HFFc6 (cell line): ENCODE data around the gene POC1A. TPM values are rescaled to one million over a fixed set of nuclear protein-coding genes. Genes with fewer than 3 reads are reported as not detected.

ENCODE experiments used
- DNase-seq: peaks from one replicate; pipeline ENCODE4 v3.0.0-alpha.2; 2018
- H3K27ac Mint-ChIP-seq: 2 replicates; pipeline ENCODE4 v1.8.0; 2020; ENCODE audit warnings: mild to moderate bottlenecking, mixed read lengths
- H3K27me3 Mint-ChIP-seq: 2 replicates; pipeline ENCODE4 v1.8.0; 2021; ENCODE audit warnings: mild to moderate bottlenecking, moderate library complexity, mixed read lengths; ENCODE audit not compliant: insufficient read depth
- H3K36me3 Mint-ChIP-seq: 2 replicates; pipeline ENCODE4 v1.8.0; 2021; ENCODE audit warnings: low read depth, mixed read lengths
- H3K4me1 Mint-ChIP-seq: 2 replicates; pipeline ENCODE4 v1.8.0; 2020; ENCODE audit warnings: low read depth, mixed read lengths
- H3K4me3 Mint-ChIP-seq: 2 replicates; pipeline ENCODE4 v1.8.0; 2020; ENCODE audit warnings: mild to moderate bottlenecking, moderate library complexity, mixed read lengths
- H3K9me3 Mint-ChIP-seq: 2 replicates; pipeline ENCODE4 v1.8.0; 2020; ENCODE audit warnings: mild to moderate bottlenecking, mixed read lengths
- CTCF ChIP-seq: fragments of 200-600 bp; sonication (generic); IDR thresholded peaks from 2 replicates; pipeline ENCODE4 v1.5.0; 2021; ENCODE audit warnings: antibody characterized with exemption, mild to moderate bottlenecking
- total RNA-seq, 6 experiments: library from RNA; stranded (reverse); fragmentation: NEBNext Ultra II Directional; extraction: Animal tissue kit (Norgen Biotek cat#: 25700); gene quantifications; 2 replicates in 1 of 6; 3 replicates in 5 of 6; pipeline ENCODE4 v1.2.3, GENCODE V29; 2021

Gene POC1A
- total RNA-seq, 6 experiments from 2014 or later = 11.0 to 21.3 (median 20.5) TPM

GRCh38 chr3:52140769-52141168 is 13.5 kb downstream of the POC1A start:
- Mint-ChIP-seq H3K27ac (no peak overlapping the region), H3K27me3 (no peaks in the 10 kb centered on the region; the same call in 1 of the 2 replicates), H3K9me3 (no peaks in the 10 kb centered on the region), H3K4me1 (no peaks in the 10 kb centered on the region), H3K36me3 (no peaks in the 10 kb centered on the region), H3K4me3 (no peak overlapping the region)
- no peak for TF ChIP-seq CTCF
- DNase-seq = no peak

DNA sequence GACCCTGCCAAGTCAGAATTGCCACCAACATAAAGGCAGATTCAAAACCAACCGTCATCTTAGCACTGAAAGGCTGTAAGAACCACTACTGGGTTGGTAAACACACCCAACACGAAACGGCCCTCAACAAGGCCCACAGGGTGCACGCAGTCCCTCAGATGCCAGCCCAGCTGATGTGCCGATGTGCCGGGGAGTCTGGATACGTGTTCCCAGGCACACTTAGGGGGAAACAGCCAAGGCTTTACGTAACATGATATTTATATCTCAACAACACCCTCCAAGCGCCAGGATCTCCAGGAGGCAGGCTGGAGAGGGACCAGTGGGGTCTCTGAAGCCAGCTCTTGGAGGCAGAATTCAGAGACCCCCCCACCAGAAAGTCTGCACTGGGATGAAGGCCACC is 14.2 kb downstream of the POC1A start:
- Mint-ChIP-seq H3K4me1 (no peaks in the 10 kb centered on the region), H3K27ac (no peak overlapping the region), H3K9me3 (no peaks in the 10 kb centered on the region), H3K36me3 (no peaks in the 10 kb centered on the region), H3K4me3 (no peak overlapping the region), H3K27me3 (no peaks in the 10 kb centered on the region; the same call in 1 of the 2 replicates)
- TF ChIP-seq CTCF = no peak
- DNase-seq = no peak

DNA sequence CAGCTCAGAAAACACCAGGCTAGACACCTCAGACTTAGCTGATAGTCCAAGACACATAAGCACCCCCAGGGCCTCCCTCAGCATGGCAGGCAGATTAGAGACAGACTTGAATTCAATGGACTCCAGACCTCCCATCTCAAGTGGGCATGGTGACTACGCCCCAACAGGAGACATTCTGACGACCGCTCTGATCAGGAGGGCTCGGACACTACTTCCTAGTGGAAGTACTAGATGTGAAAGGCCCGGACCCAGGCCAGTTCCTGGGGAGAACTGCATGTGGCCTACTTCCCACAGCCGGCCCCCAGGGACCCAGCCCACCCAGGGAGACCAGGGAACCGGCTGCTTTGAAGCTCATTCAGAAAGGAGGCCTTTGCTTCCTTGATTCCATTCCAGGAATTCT is 16.9 kb downstream of the POC1A start:
- Mint-ChIP-seq H3K4me1 (no peaks in the 10 kb centered on the region), H3K27me3 (no peaks in the 10 kb centered on the region; the same call in 1 of the 2 replicates), H3K27ac (no peak overlapping the region), H3K36me3 (no peaks in the 10 kb centered on the region), H3K4me3 (no peak overlapping the region), H3K9me3 (no peaks in the 10 kb centered on the region)
- TF ChIP-seq CTCF = no peak
- DNase-seq = no peak

GRCh38 chr3:52136513-52136912 is 17.7 kb downstream of the POC1A start:
- no peaks in the 10 kb centered on the region for H3K9me3 Mint-ChIP-seq
- DNase-seq = no peak
- TF ChIP-seq CTCF = no peak
- no peaks in the 10 kb centered on the region for H3K36me3 Mint-ChIP-seq
- no peaks in the 10 kb centered on the region; the same call in 1 of the 2 replicates for H3K27me3 Mint-ChIP-seq
- no peak overlapping the region for H3K27ac Mint-ChIP-seq
- no peaks in the 10 kb centered on the region for H3K4me1 Mint-ChIP-seq
- H3K4me3 Mint-ChIP-seq = no peak overlapping the region

- DNase-seq = no peak
- H3K27me3 Mint-ChIP-seq = no peaks in the 10 kb centered on the region
- H3K4me1 Mint-ChIP-seq = no peaks in the 10 kb centered on the region
- TF ChIP-seq CTCF = no peak
- no peaks in the 10 kb centered on the region for H3K36me3 Mint-ChIP-seq
- H3K4me3 Mint-ChIP-seq = no peak overlapping the region
- H3K27ac Mint-ChIP-seq = no peak overlapping the region
- no peaks in the 10 kb centered on the region for H3K9me3 Mint-ChIP-seq
Measured at GRCh38 chr3:52135332-52135731, 18.9 kb downstream of the POC1A start.

DNA sequence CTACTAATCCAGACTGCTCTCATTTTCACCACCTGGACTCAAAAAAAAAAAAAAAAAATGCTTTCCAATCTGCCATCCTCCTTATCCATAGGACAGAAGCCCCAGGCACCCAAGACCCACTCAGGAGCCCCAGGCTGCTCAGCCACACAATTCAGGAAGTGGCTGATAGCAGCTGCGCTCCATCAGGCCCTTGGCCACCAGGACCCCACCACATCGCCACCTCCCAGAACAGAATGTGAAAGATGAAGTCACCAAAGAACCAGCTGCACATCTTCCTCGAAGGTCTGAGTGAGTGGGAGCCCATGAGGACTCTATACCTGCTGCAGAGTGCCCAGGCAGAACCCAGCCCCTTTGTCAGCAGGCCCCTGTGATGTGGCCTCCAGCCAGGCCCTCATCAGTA is 19.5 kb downstream of the POC1A start:
- Mint-ChIP-seq H3K27me3 (no peaks in the 10 kb centered on the region), H3K36me3 (no peaks in the 10 kb centered on the region), H3K27ac (no peak overlapping the region), H3K9me3 (no peaks in the 10 kb centered on the region), H3K4me3 (no peak overlapping the region), H3K4me1 (no peaks in the 10 kb centered on the region)
- no peak for DNase-seq
- TF ChIP-seq CTCF = no peak
